OCI-LY7 (cell line): ENCODE measurements around the gene CDH23. TPM values are rescaled to one million over a fixed set of nuclear protein-coding genes. Genes with fewer than 3 reads are reported as not detected.

Experiments
- BruUV-seq: library from RNA; stranded (reverse); fragments of 400-500 nt; replicated peaks from 2 replicates; lab custom pipeline; 2021; lab: Mats Ljungman, UMichigan
- CTCF ChIA-PET: fragments of 300-600 bp; sonication (Branson Sonifier 250); formaldehyde crosslinking; loops from one replicate; lab custom pipeline; 2022; ENCODE audit warnings: antibody characterized with exemption; ENCODE audit not compliant: unreplicated experiment; lab: Charles Lee
- POLR2A ChIA-PET: fragments of 300-600 bp; sonication (Branson Sonifier 250); formaldehyde crosslinking; loops from one replicate; lab custom pipeline; 2022; ENCODE audit warnings: antibody characterized with exemption; lab: Charles Lee
- DNase-seq: peaks from one replicate; pipeline ENCODE4 v3.0.0-alpha.2; 2015; ENCODE audit warnings: low spot score
- H2AFZ ChIP-seq: fragments of 200-600 bp; sonication (generic), shearing (Covaris generic); 2 replicates; pipeline ENCODE4 v1.6.1; 2014; ENCODE audit warnings: mild to moderate bottlenecking, antibody characterized with exemption, low read length, moderate library complexity
- H3K27ac ChIP-seq: fragments of 200-600 bp; sonication (generic); 2 replicates; pipeline ENCODE4 v1.5.1; 2014; ENCODE audit warnings: mixed run types, low read depth, mild to moderate bottlenecking, moderate library complexity, low read length, inconsistent platforms; ENCODE audit not compliant: poor library complexity, severe bottlenecking
- H3K36me3 ChIP-seq: fragments of 200-600 bp; sonication (generic); 2 replicates; pipeline ENCODE4 v1.6.1; 2014; ENCODE audit warnings: mild to moderate bottlenecking, antibody characterized with exemption, low read length, moderate library complexity, mixed read lengths; ENCODE audit not compliant: insufficient read depth
- H3K4me1 ChIP-seq: fragments of 200-600 bp; sonication (generic); 2 replicates; pipeline ENCODE4 v1.5.1; 2014; ENCODE audit warnings: mild to moderate bottlenecking, low read length; ENCODE audit not compliant: insufficient read depth, poor library complexity, severe bottlenecking
- H3K4me2 ChIP-seq: fragments of 200-600 bp; sonication (generic); 2 replicates; pipeline ENCODE4 v1.6.1; 2014; ENCODE audit warnings: mild to moderate bottlenecking, low read length
- H3K4me3 ChIP-seq: fragments of 200-600 bp; sonication (generic); 2 replicates; pipeline ENCODE4 v1.5.1; 2014; ENCODE audit warnings: mild to moderate bottlenecking, low read depth, low read length; ENCODE audit not compliant: poor library complexity, severe bottlenecking
- H3K79me2 ChIP-seq: fragments of 200-600 bp; sonication (generic); 2 replicates; pipeline ENCODE4 v1.6.1; 2016; ENCODE audit warnings: low read depth, mild to moderate bottlenecking, low read length, moderate library complexity, mixed read lengths; ENCODE audit not compliant: insufficient read depth
- H3K9me2 ChIP-seq: fragments of 200-600 bp; sonication (generic); 2 replicates; pipeline ENCODE4 v1.6.1; 2016; ENCODE audit warnings: mild to moderate bottlenecking, low read length, mixed read lengths; ENCODE audit not compliant: insufficient read depth
- H3K9me3 ChIP-seq: fragments of 200-600 bp; sonication (generic); 2 replicates; pipeline ENCODE4 v1.6.1; 2014; ENCODE audit warnings: mild to moderate bottlenecking, mixed run types, low read length, mixed read lengths
- H4K20me1 ChIP-seq: fragments of 200-600 bp; sonication (generic); 2 replicates; pipeline ENCODE4 v1.6.1; 2014; ENCODE audit warnings: mild to moderate bottlenecking, antibody characterized with exemption, low read length, moderate library complexity, mixed read lengths; ENCODE audit not compliant: insufficient read depth
- EZH2phosphoT487 ChIP-seq: fragments of 200-600 bp; sonication (generic); IDR thresholded peaks from 2 replicates; pipeline ENCODE4 v1.6.1; 2018; ENCODE audit warnings: low read depth, borderline replicate concordance, mild to moderate bottlenecking, mixed run types, antibody characterized with exemption, low read length, moderate library complexity, mixed read lengths
- intact Hi-C: fragments of 100-400 bp; cut with micrococcal nuclease; formaldehyde crosslinking; loops from one replicate; pipeline ENCODE4 v1.10.0; 2022; ENCODE audit not compliant: unreplicated experiment
- total RNA-seq, 2 experiments: library from RNA; depleted of rRNA in 1 of 2; stranded (reverse); fragments of >200 nt in 1 of 2; shearing (Covaris generic) in 1 of 2; gene quantifications; 2 replicates each; pipeline ENCODE4 v1.2.3, GENCODE V29; 2014 to 2022
- TF ChIP-seq, protein P1 (sequence below): fragments of 200-600 bp; sonication (generic); conservative IDR thresholded peaks from 2 replicates; pipeline ENCODE4 v1.5.1; 2014; ENCODE audit warnings: mild to moderate bottlenecking, antibody characterized with exemption, low read length, moderate library complexity, mixed read lengths

The CDH23 gene
- total RNA-seq, 2 experiments from 2014 or later: 0.92 to 9.9 TPM

DNA sequence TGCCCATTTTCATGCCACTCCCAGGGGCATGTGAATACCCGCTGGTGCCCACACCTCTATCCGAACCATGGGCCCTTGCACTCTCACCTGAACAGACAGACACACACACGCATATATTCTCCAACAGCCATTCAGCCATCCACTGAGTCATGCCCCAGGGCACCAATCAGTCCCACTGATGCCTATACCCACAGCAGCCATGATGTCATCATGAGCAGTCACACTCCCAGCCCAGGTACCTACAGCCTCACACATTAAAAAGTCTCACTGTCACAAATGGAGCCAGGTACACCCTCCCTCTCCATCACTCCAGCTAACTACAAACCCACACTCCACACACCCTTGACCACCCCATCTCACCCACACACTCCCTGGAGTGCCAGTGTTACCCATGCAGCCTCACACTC, 364.4 kb downstream of the CDH23 start:
- no peak overlapping the region for H3K4me3 ChIP-seq
- CTCF ChIA-PET: no interaction called here
- no peaks in the 10 kb centered on the region for H3K9me3 ChIP-seq
- H3K79me2 ChIP-seq: no peaks in the 10 kb centered on the region
- no peak overlapping the region for H2AFZ ChIP-seq
- no peak for TF ChIP-seq EZH2phosphoT487
- TF ChIP-seq, protein P1, sequence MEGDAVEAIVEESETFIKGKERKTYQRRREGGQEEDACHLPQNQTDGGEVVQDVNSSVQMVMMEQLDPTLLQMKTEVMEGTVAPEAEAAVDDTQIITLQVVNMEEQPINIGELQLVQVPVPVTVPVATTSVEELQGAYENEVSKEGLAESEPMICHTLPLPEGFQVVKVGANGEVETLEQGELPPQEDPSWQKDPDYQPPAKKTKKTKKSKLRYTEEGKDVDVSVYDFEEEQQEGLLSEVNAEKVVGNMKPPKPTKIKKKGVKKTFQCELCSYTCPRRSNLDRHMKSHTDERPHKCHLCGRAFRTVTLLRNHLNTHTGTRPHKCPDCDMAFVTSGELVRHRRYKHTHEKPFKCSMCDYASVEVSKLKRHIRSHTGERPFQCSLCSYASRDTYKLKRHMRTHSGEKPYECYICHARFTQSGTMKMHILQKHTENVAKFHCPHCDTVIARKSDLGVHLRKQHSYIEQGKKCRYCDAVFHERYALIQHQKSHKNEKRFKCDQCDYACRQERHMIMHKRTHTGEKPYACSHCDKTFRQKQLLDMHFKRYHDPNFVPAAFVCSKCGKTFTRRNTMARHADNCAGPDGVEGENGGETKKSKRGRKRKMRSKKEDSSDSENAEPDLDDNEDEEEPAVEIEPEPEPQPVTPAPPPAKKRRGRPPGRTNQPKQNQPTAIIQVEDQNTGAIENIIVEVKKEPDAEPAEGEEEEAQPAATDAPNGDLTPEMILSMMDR: no peak
- no peak overlapping the region for H3K4me2 ChIP-seq
- H3K36me3 ChIP-seq: no peaks in the 10 kb centered on the region
- no peak for DNase-seq
- POLR2A ChIA-PET: no interaction called here
- H3K27ac ChIP-seq: no peak overlapping the region
- H4K20me1 ChIP-seq: no peaks in the 10 kb centered on the region
- no peaks in the 10 kb centered on the region for H3K9me2 ChIP-seq
- H3K4me1 ChIP-seq: peaks cover 13% of the 10 kb centered on the region
- BruUV-seq: no TSS peak
- intact Hi-C loops: no loop called here

DNA sequence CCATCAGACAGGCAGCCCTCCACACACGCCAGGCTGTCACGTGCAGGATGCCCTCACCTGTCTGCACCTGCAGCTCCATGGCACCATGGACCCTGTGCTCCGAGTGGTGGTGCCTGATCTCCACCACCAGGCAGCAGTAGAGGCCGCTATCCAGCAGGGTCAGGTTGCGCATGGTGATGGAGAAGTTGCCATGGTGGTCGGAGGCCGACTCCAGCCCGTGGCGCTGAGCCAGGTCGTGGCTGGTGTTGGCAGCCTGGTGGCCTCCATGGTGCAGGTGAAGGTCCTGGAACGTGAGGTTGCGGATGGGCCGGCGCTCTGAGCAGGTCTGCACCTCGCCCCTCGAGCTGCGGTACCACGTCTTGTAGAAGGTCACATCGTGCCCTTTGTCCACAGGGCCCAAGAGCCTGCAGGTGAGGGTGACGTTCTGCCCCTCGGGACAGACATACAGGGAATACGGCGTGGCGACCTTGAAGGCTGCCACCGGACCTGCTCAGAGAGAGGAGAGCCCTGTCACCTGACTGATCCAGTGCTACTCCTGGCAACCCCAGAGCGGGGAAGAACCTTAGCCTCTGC, 364.9 kb downstream of the CDH23 start:
- TF ChIP-seq EZH2phosphoT487: no peak
- TF ChIP-seq, protein P1: peak; percentile 28
- ChIA-PET CTCF (no interaction called here), POLR2A (no interaction called here)
- H3K4me1 ChIP-seq: peaks cover 8% of the 10 kb centered on the region
- no peak overlapping the region for H3K4me2 ChIP-seq
- no peaks in the 10 kb centered on the region for H3K36me3 ChIP-seq
- no TSS peak for BruUV-seq
- H3K79me2 ChIP-seq: no peaks in the 10 kb centered on the region
- no peak overlapping the region for H2AFZ ChIP-seq
- intact Hi-C loops: no loop called here
- H4K20me1 ChIP-seq: no peaks in the 10 kb centered on the region
- H3K9me2 ChIP-seq: no peaks in the 10 kb centered on the region
- H3K27ac ChIP-seq: no peak overlapping the region
- no peak overlapping the region for H3K4me3 ChIP-seq
- DNase-seq: no peak
- no peaks in the 10 kb centered on the region for H3K9me3 ChIP-seq

DNA sequence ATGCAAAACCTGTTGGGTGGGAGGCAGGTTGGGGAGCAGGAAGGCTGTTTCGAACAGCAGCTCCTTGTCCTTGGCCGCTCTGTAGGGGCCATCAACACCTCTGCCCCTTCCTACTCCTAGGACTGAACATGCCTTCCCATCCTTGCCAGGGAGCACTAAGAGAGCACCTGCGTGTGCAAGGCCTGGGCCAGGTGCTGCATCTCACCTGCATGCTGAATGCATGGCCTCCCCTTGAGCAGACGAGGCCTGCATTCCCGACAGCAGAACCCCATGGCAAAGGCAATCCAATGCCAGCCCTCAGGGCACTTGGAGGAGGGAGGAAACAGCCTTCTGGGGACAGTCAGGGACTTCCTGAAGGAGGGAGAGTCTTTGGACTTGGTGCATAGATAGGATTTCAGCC, 365.6 kb downstream of the CDH23 start:
- Histone ChIP-seq H3K36me3 (no peaks in the 10 kb centered on the region), H3K9me2 (no peaks in the 10 kb centered on the region), H3K79me2 (no peaks in the 10 kb centered on the region), H3K9me3 (no peaks in the 10 kb centered on the region), H4K20me1 (no peaks in the 10 kb centered on the region), H3K4me3 (no peak overlapping the region), H2AFZ (no peak overlapping the region), H3K4me1 (peaks cover 1% of the 10 kb centered on the region), H3K4me2 (no peak overlapping the region), H3K27ac (no peak overlapping the region)
- no peak for DNase-seq
- no peak for TF ChIP-seq EZH2phosphoT487
- TF ChIP-seq, protein P1: no peak
- CTCF ChIA-PET: no interaction called here
- no TSS peak for BruUV-seq
- intact Hi-C loops: no loop called here
- POLR2A ChIA-PET: interaction anchor here (0.7 kb wide), 1 partner anchor 16 kb away, joined by 3 read pairs; no protein-coding TSS in a partner anchor
